ENCODE results near the gene MRTO4. TPM values are rescaled to one million over a fixed set of nuclear protein-coding genes. Genes with fewer than 3 reads are reported as not detected.

Gene MRTO4
- total and polyA plus RNA-seq, 2 experiments from 2014 or later: 20.8 to 24.9 TPM

DNA sequence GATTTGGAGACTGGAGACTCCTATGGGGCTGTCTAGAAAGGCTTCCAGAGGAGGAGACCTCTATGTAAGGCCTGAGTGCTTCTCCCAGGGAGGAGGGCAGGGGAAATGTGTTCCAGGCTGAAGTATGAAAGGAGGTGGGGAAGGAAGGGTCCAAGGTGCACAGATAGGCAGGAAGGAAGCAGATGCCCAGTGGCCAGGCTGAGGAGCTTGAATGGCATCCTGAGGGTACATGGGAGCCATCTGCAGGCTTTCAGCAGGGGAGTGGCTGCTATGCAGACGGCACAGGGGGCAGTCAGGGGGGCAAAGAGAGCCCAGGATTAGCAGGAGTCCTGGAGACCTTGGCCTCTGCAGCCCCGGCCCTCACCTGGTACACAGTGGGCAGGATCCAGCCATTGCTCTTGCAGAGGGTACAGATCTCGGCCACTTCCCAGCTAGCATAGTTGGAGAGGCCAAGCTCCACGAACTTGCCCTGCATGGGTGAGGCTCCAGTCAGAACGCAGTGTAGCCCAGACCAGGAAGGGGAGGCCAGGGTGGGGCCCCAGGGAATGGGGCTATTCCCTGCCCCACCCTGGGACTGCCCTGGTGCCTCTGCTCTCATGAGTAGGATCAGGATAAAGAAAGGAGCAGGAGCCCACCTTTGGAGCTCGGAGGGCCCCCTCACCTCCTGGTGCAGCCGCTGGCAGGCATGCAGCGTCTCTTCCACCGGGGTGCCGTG is 56.3 kb downstream of the MRTO4 start:
- H3K4me1 ChIP-seq (ENCODE audit: insufficient read depth): no peaks in the 10 kb centered on the region
- no peak overlapping the region for H3K4me3 ChIP-seq
- no peaks in the 10 kb centered on the region for H4K20me1 ChIP-seq (ENCODE audit: insufficient read depth, poor library complexity, severe bottlenecking)
- no peak overlapping the region for H3K4me2 ChIP-seq
- no peak for TF ChIP-seq EZH2phosphoT487 (IDR thresholded peaks at IDR 0.05; ENCODE audit: low read depth, severe bottlenecking, unreplicated experiment)
- 98% methylated on average over 10 of the region's 10 CpGs for WGBS (ENCODE audit: low lambda C conversion rate, missing lambda C conversion rate)
- no peaks in the 10 kb centered on the region for H3K36me3 ChIP-seq (replicated peaks; ENCODE audit: insufficient read depth, low read depth)
- no peaks in the 10 kb centered on the region for H3K27me3 ChIP-seq
- H2AFZ ChIP-seq: no peak overlapping the region
- peaks cover 32% of the 10 kb centered on the region for H3K79me2 ChIP-seq
- H3K27ac ChIP-seq: no peak overlapping the region
- H3K9me3 ChIP-seq (ENCODE audit: low read depth): no peaks in the 10 kb centered on the region
- H3K9me2 ChIP-seq (replicated peaks; ENCODE audit: insufficient read depth): no peaks in the 10 kb centered on the region
- DNase-seq (ENCODE audit: low spot score): no peak

DNA sequence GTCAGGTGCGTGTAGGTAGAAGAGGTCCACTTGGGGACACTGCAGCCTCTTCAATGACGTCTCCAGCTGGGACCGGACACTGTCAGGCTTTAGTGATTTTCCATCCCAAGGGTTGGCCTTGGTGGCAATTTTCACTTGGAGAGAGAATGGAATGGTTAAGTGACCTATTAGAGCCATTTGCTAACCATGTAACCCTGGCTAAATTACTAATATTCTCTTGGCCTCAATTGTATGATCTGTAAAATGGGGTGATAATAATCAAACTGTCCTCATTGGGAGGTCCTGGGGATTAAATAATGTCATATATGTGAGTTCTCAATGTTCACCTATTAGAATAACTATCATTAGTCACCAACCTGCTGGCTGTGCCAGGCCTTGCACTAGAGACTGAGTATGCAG is 56.9 kb downstream of the MRTO4 start:
- no peak for DNase-seq (ENCODE audit: low spot score)
- Histone ChIP-seq H3K4me3 (no peak overlapping the region), H3K9me3 (ENCODE audit: low read depth) (no peaks in the 10 kb centered on the region), H3K27ac (no peak overlapping the region), H3K79me2 (peaks cover 37% of the 10 kb centered on the region), H3K9me2 (replicated peaks; ENCODE audit: insufficient read depth) (no peaks in the 10 kb centered on the region), H3K4me1 (ENCODE audit: insufficient read depth) (peaks cover 5% of the 10 kb centered on the region), H3K36me3 (replicated peaks; ENCODE audit: insufficient read depth, low read depth) (no peaks in the 10 kb centered on the region), H2AFZ (no peak overlapping the region), H4K20me1 (ENCODE audit: insufficient read depth, poor library complexity, severe bottlenecking) (no peaks in the 10 kb centered on the region), H3K4me2 (no peak overlapping the region), H3K27me3 (no peaks in the 10 kb centered on the region)
- WGBS (ENCODE audit: low lambda C conversion rate, missing lambda C conversion rate): 85% methylated on average over 3 of the region's 3 CpGs
- TF ChIP-seq, protein P1, sequence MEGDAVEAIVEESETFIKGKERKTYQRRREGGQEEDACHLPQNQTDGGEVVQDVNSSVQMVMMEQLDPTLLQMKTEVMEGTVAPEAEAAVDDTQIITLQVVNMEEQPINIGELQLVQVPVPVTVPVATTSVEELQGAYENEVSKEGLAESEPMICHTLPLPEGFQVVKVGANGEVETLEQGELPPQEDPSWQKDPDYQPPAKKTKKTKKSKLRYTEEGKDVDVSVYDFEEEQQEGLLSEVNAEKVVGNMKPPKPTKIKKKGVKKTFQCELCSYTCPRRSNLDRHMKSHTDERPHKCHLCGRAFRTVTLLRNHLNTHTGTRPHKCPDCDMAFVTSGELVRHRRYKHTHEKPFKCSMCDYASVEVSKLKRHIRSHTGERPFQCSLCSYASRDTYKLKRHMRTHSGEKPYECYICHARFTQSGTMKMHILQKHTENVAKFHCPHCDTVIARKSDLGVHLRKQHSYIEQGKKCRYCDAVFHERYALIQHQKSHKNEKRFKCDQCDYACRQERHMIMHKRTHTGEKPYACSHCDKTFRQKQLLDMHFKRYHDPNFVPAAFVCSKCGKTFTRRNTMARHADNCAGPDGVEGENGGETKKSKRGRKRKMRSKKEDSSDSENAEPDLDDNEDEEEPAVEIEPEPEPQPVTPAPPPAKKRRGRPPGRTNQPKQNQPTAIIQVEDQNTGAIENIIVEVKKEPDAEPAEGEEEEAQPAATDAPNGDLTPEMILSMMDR (IDR thresholded peaks at IDR 0.05; ENCODE audit: poor library complexity): no peak
- TF ChIP-seq EZH2 (IDR thresholded peaks at IDR 0.05; ENCODE audit: borderline replicate concordance) (no peak), EZH2phosphoT487 (IDR thresholded peaks at IDR 0.05; ENCODE audit: low read depth, severe bottlenecking, unreplicated experiment) (no peak)

DNA sequence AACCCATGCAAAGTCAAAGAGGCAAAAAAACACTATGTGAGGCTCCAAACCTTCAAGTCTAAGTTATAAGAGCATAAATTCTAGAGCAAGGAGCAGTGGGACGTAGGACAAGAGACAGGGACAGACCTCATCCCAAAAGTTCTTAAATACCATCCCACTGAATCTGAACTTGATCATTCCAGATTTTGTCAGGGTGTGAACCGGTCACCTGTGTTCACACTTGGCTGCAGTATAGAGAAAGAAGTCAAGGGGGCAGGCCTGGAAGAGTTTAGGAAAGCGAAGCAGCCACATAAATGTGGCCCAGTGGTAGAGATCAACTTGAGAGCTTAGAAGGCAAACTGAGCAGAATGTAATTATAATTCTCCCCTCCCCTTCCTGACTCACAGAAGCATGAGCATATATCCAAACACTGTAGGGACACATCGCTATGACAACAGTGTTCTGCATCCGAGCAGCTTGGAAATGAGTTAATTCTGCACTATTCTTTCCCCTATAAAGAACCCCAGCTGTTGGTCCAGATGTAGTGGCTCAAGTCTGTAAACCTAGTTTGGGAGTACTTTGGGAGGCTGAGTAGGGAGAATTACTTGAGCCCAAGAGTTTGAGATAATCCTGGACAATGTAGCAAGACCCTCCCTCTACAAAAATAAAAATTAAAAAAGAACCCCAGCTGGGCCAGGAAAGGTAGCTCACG is 57.7 kb downstream of the MRTO4 start:
- Histone ChIP-seq H3K4me3 (no peak overlapping the region), H3K9me3 (ENCODE audit: low read depth) (no peaks in the 10 kb centered on the region), H3K27me3 (no peaks in the 10 kb centered on the region), H3K4me1 (ENCODE audit: insufficient read depth) (peaks cover 5% of the 10 kb centered on the region), H3K79me2 (peaks cover 43% of the 10 kb centered on the region), H4K20me1 (ENCODE audit: insufficient read depth, poor library complexity, severe bottlenecking) (peaks cover 3% of the 10 kb centered on the region), H2AFZ (no peak overlapping the region), H3K27ac (no peak overlapping the region), H3K9me2 (replicated peaks; ENCODE audit: insufficient read depth) (no peaks in the 10 kb centered on the region), H3K36me3 (replicated peaks; ENCODE audit: insufficient read depth, low read depth) (no peaks in the 10 kb centered on the region), H3K4me2 (no peak overlapping the region)
- no peak for DNase-seq (ENCODE audit: low spot score)
- 92% methylated on average over 6 of the region's 6 CpGs for WGBS (ENCODE audit: low lambda C conversion rate, missing lambda C conversion rate)
- no peak for TF ChIP-seq EZH2phosphoT487 (IDR thresholded peaks at IDR 0.05; ENCODE audit: low read depth, severe bottlenecking, unreplicated experiment)
- TF ChIP-seq, protein P1 (IDR thresholded peaks at IDR 0.05; ENCODE audit: poor library complexity): no peak
- no peak for TF ChIP-seq EZH2 (IDR thresholded peaks at IDR 0.05; ENCODE audit: borderline replicate concordance)

Small RNA genes lying within 50 kb of the gene (small RNA-seq; reads per million reads assigned to genes)
- gene RNU6-1099P: not detected

Other genes with a start within 250 kb of the MRTO4 start
- gene UBR4, start 41.5 kb upstream of the MRTO4 start, total RNA-seq: 138 and 175 TPM in 2 replicates
- 140 and 166 TPM in 2 replicates for gene UBR4, start 41.5 kb upstream of the MRTO4 start, polyA plus RNA-seq
- 33.0 and 35.8 TPM in 2 replicates for gene EMC1, start 281 bp upstream of the MRTO4 start, total RNA-seq
- gene EMC1, start 281 bp upstream of the MRTO4 start, polyA plus RNA-seq: 28.6 and 33.2 TPM in 2 replicates
- gene AKR7A3, start 37.0 kb downstream of the MRTO4 start, total RNA-seq: 1.2 and 2.3 TPM in 2 replicates
- 0.46 and 1.5 TPM in 2 replicates for gene AKR7A3, start 37.0 kb downstream of the MRTO4 start, polyA plus RNA-seq
- 81.5 and 118 TPM in 2 replicates for gene AKR7A2, start 60.3 kb downstream of the MRTO4 start, total RNA-seq
- 108 and 109 TPM in 2 replicates for gene AKR7A2, start 60.3 kb downstream of the MRTO4 start, polyA plus RNA-seq
- 28.2 and 35.2 TPM in 2 replicates for gene SLC66A1, start 60.5 kb downstream of the MRTO4 start, total RNA-seq
- gene SLC66A1, start 60.5 kb downstream of the MRTO4 start, polyA plus RNA-seq: 34.5 and 39.6 TPM in 2 replicates
- gene CAPZB, start 233.7 kb downstream of the MRTO4 start, total RNA-seq: 139 and 165 TPM in 2 replicates
- 260 and 261 TPM in 2 replicates for gene CAPZB, start 233.7 kb downstream of the MRTO4 start, polyA plus RNA-seq